Measurements from ENCODE around the gene CATSPER1. TPM values are rescaled to one million over a fixed set of nuclear protein-coding genes. Genes with fewer than 3 reads are reported as not detected.

The CATSPER1 gene
- total and polyA plus RNA-seq, 2 experiments from 2014 or later, result not detected

GRCh38 chr11:65975771-65976170 lies 50.5 kb downstream of the CATSPER1 start (continued):
- TF ChIP-seq ETS1 (IDR thresholded peaks at IDR 0.05), result no peak
- no peak for TF ChIP-seq REST (IDR thresholded peaks at IDR 0.05; ENCODE audit: unreplicated experiment)
- no peak for TF ChIP-seq CTCF (conservative IDR thresholded peaks at IDR 0.05; ENCODE audit: low read depth in 2 of 2)

GRCh38 chr11:65973439-65974110 lies 52.7 kb downstream of the CATSPER1 start:
- no peaks in the 10 kb centered on the region for H3F3A ChIP-seq (replicated peaks; ENCODE audit: low read depth)
- Mint-ChIP-seq H3K27me3 (ENCODE audit: insufficient read depth, low read depth, poor library complexity) (peaks cover 19% of the 10 kb centered on the region), H3K4me1 (peaks cover 11% of the 10 kb centered on the region), H3K9me3 (peaks cover 7% of the 10 kb centered on the region; the same call in 2 of the 3 replicates), H3K36me3 (ENCODE audit: low read depth) (peaks cover 64% of the 10 kb centered on the region), H3K27ac (no peak overlapping the region), H3K4me3 (no peak overlapping the region)
- no peaks in the 10 kb centered on the region for H3K27me3 ChIP-seq (ENCODE audit: insufficient read depth)
- no peaks in the 10 kb centered on the region for H3K9me2 ChIP-seq (ENCODE audit: insufficient read depth)
- DNase-seq (ENCODE audit: low spot score) (no peak), ATAC-seq (no peak)
- H3K4me2 ChIP-seq, result no peak overlapping the region
- H3K4me1 ChIP-seq (ENCODE audit: insufficient read depth), result no peaks in the 10 kb centered on the region
- H3K27ac ChIP-seq (ENCODE audit: low read depth), result no peak overlapping the region
- no peaks in the 10 kb centered on the region; the same call in none of the 2 replicates for H4K20me1 ChIP-seq (replicated peaks; ENCODE audit: insufficient read depth)
- H3K79me2 ChIP-seq (replicated peaks; ENCODE audit: insufficient read depth), result no peaks in the 10 kb centered on the region
- H3K36me3 ChIP-seq (ENCODE audit: insufficient read depth), result no peaks in the 10 kb centered on the region
- no peak overlapping the region for H3K4me3 ChIP-seq
- no peak overlapping the region for H2AFZ ChIP-seq
- TF ChIP-seq ZNF331 (CRISPR knock-in tag; IDR thresholded peaks at IDR 0.05; ENCODE audit: low read depth) (no peak), EZH2 (IDR thresholded peaks at IDR 0.05; ENCODE audit: low read depth, unreplicated experiment) (no peak), POLR2AphosphoS5 (IDR thresholded peaks at IDR 0.05; ENCODE audit: low read depth) (no peak), STAT1 (IDR thresholded peaks at IDR 0.05; ENCODE audit: unreplicated experiment) (no peak), JUNB (IDR thresholded peaks at IDR 0.05; ENCODE audit: unreplicated experiment) (no peak), ZNF462 (CRISPR knock-in tag; IDR thresholded peaks at IDR 0.05) (no peak), EZH2phosphoT487 (IDR thresholded peaks at IDR 0.05; ENCODE audit: unreplicated experiment) (no peak), ETS1 (IDR thresholded peaks at IDR 0.05) (no peak)
